ENCODE results near the gene URM1.

- TF ChIP-seq CTCF (IDR thresholded peaks at IDR 0.05): peak; percentile 80
- TF ChIP-seq TCF7L2 (IDR thresholded peaks at IDR 0.05; ENCODE audit: low read depth, low read length): no peak
- TF ChIP-seq REST (IDR thresholded peaks at IDR 0.05; ENCODE audit: insufficient read depth in 1 of 2, low read depth in 2 of 2, low read length in 1 of 2): no peak
Measured at GRCh38 chr9:128412120-128412790, 41.1 kb downstream of the URM1 start.

Measured in Panc1 (cell line).